Measurements from ENCODE around the gene SPATA31D4. TPM values are rescaled to one million over a fixed set of nuclear protein-coding genes. Genes with fewer than 3 reads are reported as not detected.
"Not testable (repeated sequence)": the region's sequence is repeated elsewhere in the genome, so short reads cannot be mapped to it uniquely, and the experiment has no call there.

SPATA31D4 gene
- not detected in 2 replicates for total RNA-seq (2014; rRNA removed; shearing (Covaris generic))
- not detected in 2 replicates for polyA plus RNA-seq (2014; cell fraction: nucleus; rRNA removed)

DNA sequence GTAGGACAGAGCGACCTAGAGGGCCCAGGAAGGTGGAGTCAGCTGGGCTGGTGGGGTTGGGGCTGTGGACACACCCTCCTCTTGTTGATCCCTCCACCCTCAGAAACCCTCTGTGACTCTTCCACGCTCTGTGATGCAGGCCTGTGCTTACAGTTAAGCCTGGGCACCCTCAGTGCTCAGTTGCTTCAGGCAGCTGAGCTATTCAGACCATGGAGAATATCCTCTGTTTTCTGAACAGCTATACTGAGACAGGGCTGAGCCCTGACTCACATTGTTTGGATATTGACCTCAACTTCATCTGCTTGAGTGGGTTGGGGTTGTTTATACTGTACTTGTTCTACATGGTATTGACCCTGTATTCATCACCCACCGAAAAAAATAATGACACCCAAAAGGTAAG lies at the start of gene SPATA31D4:
Gene SPATA31D4, plus strand, starts transcription at position 124 of the 400 bp plus-strand sequence. Its CDS starts 86 bp downstream, at position 210.
- DNase-seq (ENCODE audit: extremely low read depth, low read depth): not testable (repeated sequence)

GRCh38 chr9:81878530-81878929 lies 49.7 kb upstream of the SPATA31D4 start:
- DNase-seq (ENCODE audit: extremely low read depth, low read depth): no peak

DNA sequence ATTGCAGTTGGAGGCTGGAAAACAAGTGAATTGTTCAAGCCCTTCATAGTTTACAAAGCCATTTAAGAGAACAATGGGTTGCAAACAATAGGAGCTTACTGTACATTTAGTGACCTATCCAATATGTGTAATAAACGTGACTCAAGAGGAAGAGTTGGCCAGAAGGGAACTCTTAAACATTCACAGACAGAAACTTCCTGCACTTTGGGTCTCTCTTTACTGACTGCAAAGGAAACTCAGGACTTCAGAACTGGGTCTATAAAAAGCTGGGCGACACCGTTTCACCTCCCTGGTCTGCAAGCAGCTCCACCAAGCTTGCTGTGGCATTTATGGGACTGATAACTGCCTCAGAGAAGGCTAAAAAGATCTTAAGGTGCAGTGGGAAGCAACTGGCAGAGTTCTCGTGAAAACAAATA lies 48.7 kb upstream of the SPATA31D4 start:
- DNase-seq (ENCODE audit: extremely low read depth, low read depth): no peak

DNA sequence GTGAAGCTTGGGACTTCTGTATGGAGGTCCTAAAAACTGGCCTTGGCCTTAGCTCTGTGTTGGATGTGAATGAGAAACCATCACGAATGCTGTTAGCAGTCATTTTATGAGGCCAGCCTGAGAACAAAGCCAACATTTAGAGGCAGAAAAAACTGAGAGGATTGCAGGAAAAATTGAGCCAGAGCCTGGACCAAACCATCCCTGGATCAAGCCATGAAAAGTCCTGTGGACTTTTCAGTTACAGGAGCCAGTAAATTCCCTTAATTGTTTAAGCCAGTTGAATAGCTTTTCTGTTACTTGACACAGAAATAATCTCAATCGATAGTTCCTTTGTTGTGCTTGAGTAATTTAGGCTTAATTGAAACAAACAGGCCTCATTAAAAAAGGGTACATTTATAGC lies 42.6 kb upstream of the SPATA31D4 start:
- DNase-seq (ENCODE audit: extremely low read depth, low read depth): no peak

- DNase-seq (ENCODE audit: extremely low read depth, low read depth): no peak
These were observed 41.6 kb upstream of the SPATA31D4 start for GRCh38 chr9:81886665-81887064.

- DNase-seq (ENCODE audit: extremely low read depth, low read depth): no peak
These were observed 38.1 kb upstream of the SPATA31D4 start for GRCh38 chr9:81890104-81890503.

- no peak for DNase-seq (ENCODE audit: extremely low read depth, low read depth)
These were observed 35.8 kb upstream of the SPATA31D4 start for GRCh38 chr9:81892440-81892839.

- no peak for DNase-seq (ENCODE audit: extremely low read depth, low read depth)
These were observed 34.3 kb upstream of the SPATA31D4 start for GRCh38 chr9:81893929-81894328.

- DNase-seq (ENCODE audit: extremely low read depth, low read depth): no peak
These were observed 33.3 kb upstream of the SPATA31D4 start for GRCh38 chr9:81894891-81895290.

GRCh38 chr9:81896070-81896469 lies 32.2 kb upstream of the SPATA31D4 start:
- no peak for DNase-seq (ENCODE audit: extremely low read depth, low read depth)

- no peak for DNase-seq (ENCODE audit: extremely low read depth, low read depth)
These were observed 29.4 kb upstream of the SPATA31D4 start for GRCh38 chr9:81898851-81899250.

DNA sequence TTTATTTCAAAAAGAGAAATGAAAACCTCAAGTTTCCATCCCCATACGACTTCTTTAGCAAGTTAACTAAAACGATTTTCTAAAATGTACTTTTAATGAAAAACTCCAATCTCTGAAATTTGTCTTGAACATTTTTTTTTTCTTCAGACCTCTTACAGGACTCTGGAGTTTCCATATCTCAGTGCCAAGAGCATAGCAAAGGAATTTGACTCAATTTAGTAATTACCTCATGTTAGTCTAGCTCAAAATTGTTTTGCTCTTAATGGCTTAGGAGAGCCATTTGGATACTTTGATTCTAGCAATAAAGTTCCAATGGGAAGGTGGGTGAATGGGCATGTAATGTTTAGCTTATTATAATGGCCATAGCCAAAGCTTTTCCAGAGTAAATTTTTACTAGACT lies 26.0 kb upstream of the SPATA31D4 start:
- no peak for DNase-seq (ENCODE audit: extremely low read depth, low read depth)

- DNase-seq (ENCODE audit: extremely low read depth, low read depth): no peak
These were observed 25.6 kb upstream of the SPATA31D4 start for GRCh38 chr9:81902626-81903025.

DNA sequence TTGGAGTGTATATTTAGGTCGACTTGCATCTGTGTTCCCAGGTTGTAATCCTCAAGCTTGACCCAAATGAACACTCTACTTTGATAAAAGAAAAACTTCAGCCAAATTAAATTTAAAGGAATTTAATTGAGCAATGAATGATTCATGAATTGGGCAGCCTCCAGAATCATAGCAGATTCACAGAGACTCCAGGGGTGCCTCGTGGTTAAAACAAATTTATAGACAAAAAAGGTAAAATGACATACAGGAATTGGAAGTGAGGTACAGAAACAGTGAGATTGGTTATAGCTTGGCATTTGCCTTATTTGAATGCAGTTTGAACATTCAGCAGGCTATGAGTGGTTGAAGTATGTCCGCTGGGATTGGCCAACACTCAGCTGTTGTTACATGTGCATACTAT lies 21.6 kb upstream of the SPATA31D4 start:
- DNase-seq (ENCODE audit: extremely low read depth, low read depth): no peak

GRCh38 chr9:81912135-81912534 lies 16.1 kb upstream of the SPATA31D4 start:
- DNase-seq (ENCODE audit: extremely low read depth, low read depth): no peak

- DNase-seq (ENCODE audit: extremely low read depth, low read depth): no peak
These were observed 12.3 kb upstream of the SPATA31D4 start for GRCh38 chr9:81915801-81916505.

DNA sequence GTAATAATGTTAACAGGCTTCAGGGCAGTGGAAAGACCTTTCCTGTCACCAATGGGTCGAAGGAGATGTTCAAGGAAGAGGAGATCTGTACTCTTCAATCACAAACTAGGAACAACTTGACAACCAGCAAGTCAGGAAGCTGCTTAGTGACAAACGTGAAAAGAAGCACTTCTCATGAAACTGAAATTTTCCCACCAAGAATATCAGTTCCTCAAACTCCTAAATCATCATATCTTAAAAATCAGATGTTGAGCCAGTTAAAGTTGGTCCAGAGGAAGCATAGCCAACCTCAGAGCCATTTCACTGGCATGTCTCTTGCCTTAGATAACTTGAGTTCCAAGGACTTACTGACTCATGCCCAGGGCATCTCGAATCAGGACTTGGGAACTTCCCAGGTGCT lies 9.7 kb upstream of the SPATA31D4 start:
- not testable (repeated sequence) for DNase-seq (ENCODE audit: extremely low read depth, low read depth)

GRCh38 chr9:81930147-81930546 lies 1.9 kb downstream of the SPATA31D4 start:
- DNase-seq (ENCODE audit: extremely low read depth, low read depth): not testable (repeated sequence)

GRCh38 chr9:81933547-81933946 lies 5.3 kb downstream of the SPATA31D4 start:
- DNase-seq (ENCODE audit: extremely low read depth, low read depth): not testable (repeated sequence)

GRCh38 chr9:81943393-81943792 lies 15.2 kb downstream of the SPATA31D4 start, which contains the start of gene SPATA31D3:
TSS of gene SPATA31D3 (plus strand) at chr9:81943500. CDS start at chr9:81943586, 86 bp downstream.
- DNase-seq (ENCODE audit: extremely low read depth, low read depth): not testable (repeated sequence)

DNA sequence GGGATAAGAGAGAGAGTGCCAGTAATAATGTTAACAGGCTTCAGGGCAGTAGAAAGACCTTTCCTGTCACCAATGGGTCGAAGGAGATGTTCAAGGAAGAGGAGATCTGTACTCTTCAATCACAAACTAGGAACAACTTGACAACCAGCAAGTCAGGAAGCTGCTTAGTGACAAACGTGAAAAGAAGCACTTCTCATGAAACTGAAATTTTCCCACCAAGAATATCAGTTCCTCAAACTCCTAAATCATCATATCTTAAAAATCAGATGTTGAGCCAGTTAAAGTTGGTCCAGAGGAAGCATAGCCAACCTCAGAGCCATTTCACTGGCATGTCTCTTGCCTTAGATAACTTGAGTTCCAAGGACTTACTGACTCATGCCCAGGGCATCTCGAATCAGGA lies 20.4 kb downstream of the SPATA31D4 start:
- DNase-seq (ENCODE audit: extremely low read depth, low read depth): not testable (repeated sequence)

- DNase-seq (ENCODE audit: extremely low read depth, low read depth): no peak
These were observed 24.9 kb downstream of the SPATA31D4 start for GRCh38 chr9:81953096-81953495.
